NCI-H2081 treated with DMSO at 0.1 percent for 48 hours (cell line): ENCODE results near the gene SLAMF6.
"Not testable (repeated sequence)": the region's sequence is repeated elsewhere in the genome, so short reads cannot be mapped to it uniquely, and the experiment has no call there.

ENCODE experiments used
- DNase-seq: peaks from one replicate; lab custom pipeline; 2025; lab: John Stamatoyannopoulos, UW

The SLAMF6 gene

DNA sequence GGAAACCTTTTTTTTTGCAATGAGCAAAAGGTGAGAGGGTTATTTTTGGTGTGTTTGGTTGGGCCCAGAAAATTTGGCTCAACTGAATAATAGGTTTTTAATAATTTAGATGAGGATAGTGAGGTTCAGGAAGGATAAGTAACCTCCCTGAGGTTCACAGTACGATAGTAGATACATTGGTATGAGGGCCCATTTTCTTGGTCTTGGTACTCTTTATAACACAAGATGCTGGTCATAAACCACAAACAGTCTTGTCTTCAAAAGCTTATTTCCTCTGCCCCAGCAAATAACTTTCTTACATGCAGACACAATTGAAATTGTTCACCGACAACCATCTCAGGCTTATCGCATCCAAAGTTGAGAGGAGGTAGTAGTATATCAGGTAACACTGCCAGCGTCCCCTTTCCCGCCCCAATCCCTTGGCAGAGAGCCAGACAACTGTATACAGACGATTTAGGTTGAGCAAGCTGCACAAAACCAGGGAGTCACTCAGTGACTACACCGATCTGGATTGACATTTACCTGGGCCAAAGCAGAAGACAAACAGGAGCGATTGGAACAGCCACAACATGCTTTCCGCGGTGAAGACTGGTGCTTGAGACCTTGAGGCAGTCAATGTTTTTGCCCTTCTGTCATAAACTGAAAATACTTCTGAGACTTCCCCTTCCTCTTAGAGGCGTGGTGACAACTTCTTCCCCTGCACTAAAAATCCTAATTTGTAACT is at the start of gene SLAMF6:
TSS of gene SLAMF6 (minus strand) at position 634 of the 724 bp plus-strand sequence. CDS start at position 571, 63 bp downstream.
- DNase-seq, result no peak

- no peak for DNase-seq
Observed at GRCh38 chr1:160570840-160571239, 47.8 kb upstream of the SLAMF6 start.

DNA sequence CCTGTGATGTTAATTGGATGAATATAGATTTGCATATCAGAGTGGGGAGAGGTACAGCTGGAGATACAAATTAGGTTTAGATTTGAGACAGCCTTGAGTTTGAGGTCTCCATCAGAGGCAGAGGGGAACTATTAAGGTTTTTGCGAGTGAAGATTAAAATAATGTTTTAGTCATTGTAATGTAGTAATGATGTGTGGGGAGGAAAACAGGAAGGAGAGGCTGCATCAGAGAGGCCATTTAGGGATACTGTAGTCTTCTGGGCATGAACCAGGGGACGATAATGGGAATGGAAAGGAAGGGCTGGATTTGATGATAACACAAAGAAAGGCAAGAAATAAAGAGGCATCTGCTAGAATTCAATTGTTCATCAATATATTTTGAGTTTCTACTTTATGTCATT is 46.8 kb upstream of the SLAMF6 start:
- DNase-seq, result no peak

DNA sequence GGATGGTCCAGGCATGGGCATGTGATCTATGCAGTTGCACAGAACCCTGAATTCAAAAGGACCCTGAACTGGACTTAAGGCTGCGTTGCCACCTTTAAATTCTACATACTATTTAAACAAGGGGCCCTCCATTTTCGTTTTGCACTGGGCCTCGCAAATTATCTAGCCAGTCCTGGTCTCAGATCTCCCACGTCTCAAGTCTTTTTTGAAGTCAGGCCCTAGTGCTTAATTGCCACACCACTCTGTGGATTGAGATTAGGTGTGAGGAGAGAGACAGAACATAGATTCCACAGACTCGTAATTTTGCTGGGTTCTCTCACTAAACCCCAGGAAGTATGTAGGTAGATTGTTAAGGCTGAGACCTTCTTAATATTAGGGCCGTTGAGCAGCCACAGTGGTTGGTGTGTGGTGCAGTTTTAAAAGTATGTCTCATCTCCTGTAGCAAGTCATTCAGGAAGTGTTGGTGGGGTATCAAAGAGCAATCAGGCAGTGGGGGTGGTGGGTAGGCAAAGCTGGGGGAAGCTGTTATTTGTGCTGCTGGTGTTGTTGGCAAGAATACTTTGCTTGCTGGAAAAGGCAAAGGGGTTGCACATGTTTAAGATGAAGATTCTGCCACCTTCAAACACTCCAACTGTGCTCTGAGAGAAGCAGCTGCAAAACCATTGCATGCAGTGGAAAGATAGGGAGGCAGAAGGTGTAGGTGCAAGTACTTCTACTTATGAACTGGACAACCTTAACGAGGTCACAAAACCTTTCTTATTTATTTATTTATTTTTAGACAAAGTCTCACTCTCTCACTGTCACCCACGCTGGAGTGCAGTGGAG is 45.0 kb upstream of the SLAMF6 start:
- DNase-seq, result no peak

DNA sequence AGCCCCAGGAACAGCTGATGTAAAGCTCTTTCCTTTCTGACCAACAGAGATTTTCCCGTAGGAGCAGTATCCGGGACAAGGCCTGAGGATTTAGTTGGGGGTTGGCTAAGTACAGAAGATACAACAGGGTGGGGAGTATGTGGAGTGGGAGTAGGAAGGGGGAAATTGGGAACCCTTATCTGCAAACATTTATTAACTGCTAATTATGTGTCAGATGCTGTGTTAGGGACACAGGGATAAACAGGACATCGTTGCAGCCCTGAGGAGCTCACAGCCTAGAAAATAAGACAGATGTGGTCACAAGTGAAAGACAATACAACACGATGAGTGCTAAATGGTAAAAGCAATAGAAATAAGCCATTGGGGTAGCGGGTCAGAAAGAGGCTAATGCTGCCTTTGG is 44.3 kb upstream of the SLAMF6 start:
- no peak for DNase-seq

DNA sequence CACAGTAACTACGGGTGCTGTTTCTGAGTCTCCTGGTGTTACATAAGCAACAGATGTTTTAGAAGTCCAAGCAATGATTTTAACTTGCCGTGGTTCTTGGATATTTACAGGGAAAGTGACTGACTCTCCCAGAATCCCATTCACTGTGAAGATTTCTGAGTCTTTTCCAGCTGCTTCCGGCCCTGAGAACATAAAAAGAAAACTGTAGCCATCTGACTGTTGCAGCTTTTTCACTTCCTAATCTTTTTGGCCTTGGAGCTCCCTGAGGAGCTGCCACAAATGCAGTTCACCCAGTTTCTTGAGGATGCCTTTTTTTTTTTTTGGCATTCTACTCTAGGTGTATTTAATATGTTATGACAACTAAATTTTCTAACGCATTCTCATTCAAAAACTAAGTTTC is 42.5 kb upstream of the SLAMF6 start:
- no peak for DNase-seq

GRCh38 chr1:160563230-160563629 is 40.2 kb upstream of the SLAMF6 start:
- DNase-seq, result not testable (repeated sequence)

DNA sequence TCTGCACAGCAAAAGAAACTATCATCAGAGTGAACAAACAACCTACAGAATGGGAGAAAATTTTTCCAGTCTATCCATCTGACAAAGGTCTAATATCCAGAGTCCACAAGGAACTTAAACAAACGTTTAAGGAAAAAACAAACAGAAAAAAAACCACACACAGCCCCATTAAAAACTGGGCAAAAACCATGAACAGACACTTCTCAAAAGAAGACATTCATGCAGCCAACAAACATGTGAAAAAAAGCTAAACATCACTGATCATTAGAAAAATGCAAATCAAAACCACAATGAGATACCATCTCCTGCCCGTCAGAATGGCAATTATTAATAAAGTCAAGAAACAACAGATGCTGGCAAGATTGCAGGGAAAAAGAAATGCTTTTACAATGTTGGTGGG is 39.7 kb upstream of the SLAMF6 start:
- DNase-seq, result not testable (repeated sequence)

DNA sequence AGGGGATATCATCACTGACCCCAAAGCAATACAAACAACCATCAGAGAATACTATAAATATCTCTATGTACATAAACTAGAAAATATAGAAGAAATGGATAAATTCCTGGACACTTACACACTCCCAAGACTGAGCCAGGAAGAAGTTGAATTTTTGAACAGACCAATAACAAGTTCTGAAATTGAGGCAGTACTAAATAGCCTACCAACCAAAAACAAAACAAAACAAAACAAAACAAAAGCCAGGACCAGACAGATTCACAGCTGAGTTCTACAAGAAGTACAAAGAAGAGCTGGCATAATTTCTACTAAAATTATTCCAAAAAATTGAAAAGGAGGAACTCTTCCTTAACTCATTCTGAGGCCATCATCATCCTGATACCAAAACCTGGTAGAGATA is 37.8 kb upstream of the SLAMF6 start:
- DNase-seq, result no peak

GRCh38 chr1:160560045-160560705 is 37.1 kb upstream of the SLAMF6 start:
- DNase-seq, result no peak

GRCh38 chr1:160559437-160559836 is 36.4 kb upstream of the SLAMF6 start:
- DNase-seq, result not testable (repeated sequence)

GRCh38 chr1:160558660-160559380 is 35.8 kb upstream of the SLAMF6 start:
- DNase-seq, result no peak

- DNase-seq, result no peak
Observed at GRCh38 chr1:160553778-160554177, 30.7 kb upstream of the SLAMF6 start.

DNA sequence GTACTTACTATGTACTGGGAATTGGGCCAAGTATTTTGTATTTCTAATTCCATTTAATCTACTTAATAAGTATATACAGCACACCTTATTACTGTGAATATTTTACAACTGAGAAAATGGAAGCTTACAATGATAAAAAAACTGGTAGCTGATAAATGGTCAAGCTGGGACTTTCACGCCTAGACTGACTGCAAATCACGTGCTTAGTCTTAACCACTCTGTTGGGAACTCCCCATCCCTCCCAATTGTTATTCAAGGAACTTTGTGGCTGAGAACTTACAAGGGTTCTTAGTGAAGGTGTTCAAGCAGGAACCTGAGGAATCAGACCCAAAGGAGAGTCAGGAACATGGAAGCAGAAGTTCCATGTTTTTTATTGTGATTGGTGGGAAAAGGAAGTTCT is 29.4 kb upstream of the SLAMF6 start:
- DNase-seq, result no peak

DNA sequence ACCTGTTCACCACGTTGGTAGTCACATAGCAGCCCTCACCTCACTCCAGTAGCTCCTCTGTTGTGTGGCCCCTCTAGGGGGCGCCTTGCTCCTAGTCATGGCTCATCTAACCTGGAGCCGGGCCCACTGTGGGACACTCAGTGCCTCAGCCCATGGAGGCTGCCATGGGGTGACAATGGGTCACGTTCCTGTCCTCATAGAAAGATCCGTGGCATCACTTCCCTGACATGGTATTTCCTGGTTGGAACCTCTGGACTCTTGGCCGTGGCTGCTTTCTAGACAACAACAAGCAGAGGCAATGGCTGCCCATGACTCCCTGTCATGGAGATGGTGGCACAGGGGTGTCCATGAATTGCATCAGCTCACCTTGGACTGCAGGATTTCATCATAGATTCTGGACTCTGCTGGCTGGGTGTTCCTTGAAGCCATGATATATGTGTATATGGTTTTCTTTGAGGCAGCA is 27.5 kb upstream of the SLAMF6 start:
- DNase-seq, result no peak

DNA sequence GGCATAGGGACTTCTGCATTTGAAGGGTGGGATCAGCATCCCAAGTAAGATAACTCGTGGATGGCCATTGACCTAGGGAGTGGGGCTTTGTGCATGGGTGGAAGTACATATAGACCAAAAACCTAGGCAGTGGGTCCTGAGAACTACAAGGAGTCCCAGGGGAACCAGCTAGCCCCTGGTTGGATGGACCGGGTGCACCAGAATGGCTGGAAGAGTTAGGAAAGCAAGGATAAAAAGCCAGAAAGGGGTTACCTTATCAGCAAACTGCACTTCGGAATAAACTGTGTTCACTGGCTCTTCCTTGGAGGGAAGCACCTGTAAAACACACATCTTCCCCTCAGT is 26.6 kb upstream of the SLAMF6 start:
- DNase-seq, result no peak

GRCh38 chr1:160548960-160549664 is 26.1 kb upstream of the SLAMF6 start:
- DNase-seq, result no peak

DNA sequence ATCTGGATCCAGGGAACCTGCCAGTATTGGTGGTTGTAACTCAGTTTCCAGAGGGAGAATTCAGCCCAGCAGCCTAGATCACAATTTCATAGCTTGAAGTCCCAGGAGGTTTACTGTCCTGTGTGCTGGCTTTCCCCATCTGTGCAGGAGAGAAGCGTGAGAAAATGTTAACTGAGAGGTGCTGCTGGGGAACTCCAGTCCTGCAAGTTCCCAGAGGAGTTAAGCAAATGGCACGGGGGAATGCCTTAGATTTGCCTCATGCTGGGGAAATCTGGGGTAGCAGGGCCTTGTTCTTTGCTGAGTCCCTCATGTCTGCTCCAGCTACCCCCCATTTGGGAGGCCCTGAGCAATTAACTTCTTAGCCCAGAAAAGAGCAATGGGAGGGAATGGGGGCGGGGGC is 25.1 kb upstream of the SLAMF6 start:
- DNase-seq, result no peak

GRCh38 chr1:160547422-160547821 is 24.4 kb upstream of the SLAMF6 start:
- no peak for DNase-seq

GRCh38 chr1:160546942-160547341 is 23.9 kb upstream of the SLAMF6 start:
- DNase-seq, result no peak

DNA sequence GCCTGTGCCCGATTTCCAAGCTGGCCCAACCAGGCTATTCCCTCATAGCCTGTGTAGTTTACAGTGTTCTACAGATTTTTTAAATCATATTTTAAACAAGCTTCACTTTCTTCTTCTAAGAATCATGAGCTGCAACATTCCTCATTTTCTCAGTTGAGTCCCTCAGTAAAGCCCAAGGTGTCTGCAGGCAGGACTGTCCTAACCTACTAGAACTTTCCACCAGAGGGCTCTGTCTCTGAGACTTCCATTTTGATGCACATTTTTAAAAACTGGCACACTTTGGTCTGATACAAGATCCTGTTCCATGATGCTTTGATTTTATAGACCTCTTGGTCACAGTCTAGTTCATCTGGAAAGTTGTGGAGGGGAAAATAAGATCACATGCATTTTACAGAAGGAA is 21.6 kb upstream of the SLAMF6 start:
- DNase-seq, result no peak
